HCT116 (cell line): ENCODE data around the gene SHROOM3. TPM values are rescaled to one million over a fixed set of nuclear protein-coding genes. Genes with fewer than 3 reads are reported as not detected.

Experiments used
- ATAC-seq: fragments of 200-7000 bp; cut with Tn5 transposase; 2 replicates; pipeline ENCODE4 v1.9.1; 2020; ENCODE audit warnings: mild to moderate bottlenecking, moderate library complexity
- BruUV-seq: library from RNA; stranded (reverse); fragments of 400-500 nt; replicated peaks from 2 replicates; lab custom pipeline; 2021; lab: Mats Ljungman, UMichigan
- CTCF ChIA-PET: fragments of 300-600 bp; sonication (Branson Sonifier 250); formaldehyde crosslinking; loops from one replicate; lab custom pipeline; 2021; ENCODE audit warnings: antibody characterized with exemption; lab: Charles Lee
- POLR2A ChIA-PET: fragments of 300-600, 350-600 bp; sonication (Branson Sonifier 250); formaldehyde crosslinking; loops from one replicate; lab custom pipeline; 2021; ENCODE audit warnings: antibody characterized with exemption; lab: Charles Lee
- RAD21 ChIA-PET, 2 experiments: fragments of 300-600 bp; sonication (Branson Sonifier 250); formaldehyde crosslinking; loops; one replicate each; lab custom pipeline; 2023; ENCODE audit warnings: low total read pairs in 2 of 2; ENCODE audit not compliant: uncharacterized antibody in 2 of 2, unreplicated experiment in 2 of 2, low non-redundant PET in 1 of 2; lab: Charles Lee
- DNase-seq: peaks from one replicate; pipeline ENCODE4 v3.0.0-alpha.2; 2010; ENCODE audit warnings: low read depth, low spot score
- H2AFZ ChIP-seq: fragments of 200-600 bp; shearing (Covaris generic), sonication (generic); 2 replicates; pipeline ENCODE4 v1.6.1; 2017; ENCODE audit warnings: low read depth, mixed run types, mixed read lengths, antibody characterized with exemption, low read length; ENCODE audit not compliant: poor library complexity, severe bottlenecking
- H3K27ac ChIP-seq: 2 replicates; pipeline ENCODE4 v1.5.1; 2012; ENCODE audit warnings: low read depth, low read length
- H3K27me3 ChIP-seq: fragments of 200-600 bp; sonication (generic); 2 replicates; pipeline ENCODE4 v1.6.1; 2016; ENCODE audit warnings: mixed run types, low read length, mixed read lengths; ENCODE audit not compliant: insufficient read depth
- H3K36me3 ChIP-seq, 2 experiments: fragments of 200-500 bp in 1 of 2; fragments of 200-600 bp in 1 of 2; sonication (Bioruptor generic) in 1 of 2; sonication (generic) in 1 of 2; 2 replicates each; pipeline versions ENCODE4 v1.5.1 to v1.6.1; 2014 to 2016; ENCODE audit warnings: low read length in 2 of 2, inconsistent platforms in 1 of 2, mixed read lengths in 1 of 2, mixed run types in 1 of 2; ENCODE audit not compliant: insufficient read depth in 2 of 2, control insufficient read depth in 1 of 2
- H3K4me1 ChIP-seq, 2 experiments: fragments of 200-600 bp in 1 of 2; sonication (generic) in 1 of 2; 2 replicates each; pipeline versions ENCODE4 v1.5.1 to v1.6.1; 2012 to 2017; ENCODE audit warnings: low read length in 2 of 2, inconsistent platforms in 1 of 2, mild to moderate bottlenecking in 1 of 2, mixed read lengths in 1 of 2, mixed run types in 1 of 2, moderate library complexity in 1 of 2; ENCODE audit not compliant: insufficient read depth in 2 of 2, control insufficient read depth in 1 of 2
- H3K4me2 ChIP-seq: fragments of 200-600 bp; sonication (generic); 2 replicates; pipeline ENCODE4 v1.6.1; 2017; ENCODE audit warnings: mixed run types, low read length, mixed read lengths
- H3K4me3 ChIP-seq, 2 experiments: fragments of 200-600 bp in 1 of 2; sonication (generic) in 1 of 2; replicated peaks in 1 of 2; 2 replicates each; pipeline ENCODE4 v1.5.1; 2011 to 2016; ENCODE audit warnings: low read length in 2 of 2, control low read depth in 1 of 2, low read depth in 1 of 2, mild to moderate bottlenecking in 1 of 2, mixed read lengths in 1 of 2, mixed run types in 1 of 2
- H3K79me2 ChIP-seq: fragments of 200-600 bp; sonication (generic); 2 replicates; pipeline ENCODE4 v1.6.1; 2017; ENCODE audit warnings: mild to moderate bottlenecking, mixed run types, low read length, moderate library complexity, mixed read lengths; ENCODE audit not compliant: insufficient read depth
- H3K9ac ChIP-seq: fragments of 200-600 bp; sonication (generic); 2 replicates; pipeline ENCODE4 v1.6.1; 2016; ENCODE audit warnings: low read length, mixed read lengths
- H3K9me2 ChIP-seq: fragments of 200-600 bp; sonication (generic), shearing (Covaris generic); 2 replicates; pipeline ENCODE4 v1.6.1; 2017; ENCODE audit warnings: mixed run types, mild to moderate bottlenecking, moderate library complexity; ENCODE audit not compliant: insufficient read depth
- H3K9me3 ChIP-seq, 2 experiments: fragments of 200-500 bp in 1 of 2; fragments of 200-600 bp in 1 of 2; sonication (Bioruptor generic) in 1 of 2; sonication (generic) in 1 of 2; 2 replicates each; pipeline ENCODE4 v1.6.1; 2014 to 2017; ENCODE audit warnings: low read length in 2 of 2, mixed read lengths in 2 of 2, inconsistent platforms in 1 of 2, low read depth in 1 of 2, mild to moderate bottlenecking in 1 of 2, mixed run types in 1 of 2, moderate library complexity in 1 of 2; ENCODE audit not compliant: control insufficient read depth in 1 of 2, insufficient read depth in 1 of 2
- H4K20me1 ChIP-seq: fragments of 200-600 bp; sonication (generic), shearing (Covaris generic); 2 replicates; pipeline ENCODE4 v1.6.1; 2017; ENCODE audit warnings: mixed run types, mild to moderate bottlenecking, moderate library complexity; ENCODE audit not compliant: insufficient read depth
- FOSL1 ChIP-seq: IDR thresholded peaks from 2 replicates; pipeline ENCODE4 v1.6.1; 2012; ENCODE audit warnings: low read depth
- POLR2A ChIP-seq: IDR thresholded peaks from 2 replicates; pipeline ENCODE4 v1.7.0; 2011; ENCODE audit warnings: borderline replicate concordance; ENCODE audit not compliant: insufficient read depth, insufficient read length; ENCODE audit errors: extremely low read depth
- ZFX ChIP-seq: fragments of 450-650 bp; IDR thresholded peaks from 2 replicates; pipeline ENCODE4 v1.6.1; 2017
- intact Hi-C: fragments of 100-400 bp; cut with micrococcal nuclease; formaldehyde crosslinking; loops from 2 replicates; pipeline ENCODE4 v1.10.0; 2022
- total RNA-seq: library from RNA; stranded (reverse); gene quantifications from one replicate; pipeline ENCODE4 v1.2.1, GENCODE V29; 2021; ENCODE audit not compliant: unreplicated experiment

SHROOM3 gene
- total RNA-seq, 1 experiment from 2014 or later, result 22.5 TPM

DNA sequence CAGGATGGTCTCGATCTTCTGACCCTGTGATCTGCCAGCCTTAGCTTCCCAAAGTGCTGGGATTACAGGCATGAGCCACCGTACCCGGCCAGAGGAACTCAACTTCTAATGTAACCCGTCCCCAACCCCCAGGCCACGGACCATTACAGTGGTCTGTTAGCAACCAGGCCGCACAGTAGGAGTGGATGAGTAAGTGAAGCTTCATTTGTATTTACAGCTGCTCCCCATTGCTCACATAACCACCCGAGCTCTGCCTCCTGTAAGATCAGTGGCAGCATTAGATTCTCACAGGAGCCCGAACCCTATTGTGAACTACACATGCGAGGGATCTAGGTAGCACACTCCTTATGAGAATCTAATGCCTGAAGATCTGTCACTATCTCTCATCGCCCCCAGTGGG lies 119.6 kb downstream of the SHROOM3 start:
- ChIA-PET CTCF (no interaction called here), RAD21 (no interaction called here), POLR2A (no interaction called here)
- Histone ChIP-seq H4K20me1 (no peaks in the 10 kb centered on the region), H3K36me3 (no peaks in the 10 kb centered on the region), H3K4me3 (no peak overlapping the region), H3K9ac (no peak overlapping the region), H3K27ac (no peak overlapping the region), H3K27me3 (no peaks in the 10 kb centered on the region), H3K9me3 (no peaks in the 10 kb centered on the region), H3K4me2 (no peak overlapping the region), H3K79me2 (no peaks in the 10 kb centered on the region), H3K9me2 (no peaks in the 10 kb centered on the region), H3K4me1 (no peaks in the 10 kb centered on the region), H2AFZ (no peak overlapping the region)
- TF ChIP-seq POLR2A, result no peak
- TF ChIP-seq FOSL1, result no peak
- DNase-seq (no peak), ATAC-seq (no peak)
- intact Hi-C loops, result no loop called here
- no TSS peak for BruUV-seq

- ChIA-PET RAD21 (no interaction called here), POLR2A (no interaction called here), CTCF (no interaction called here)
- no peak for TF ChIP-seq ZFX
- Histone ChIP-seq H3K4me2 (no peak overlapping the region), H3K4me3 (no peak overlapping the region), H3K9ac (no peak overlapping the region), H3K27me3 (no peaks in the 10 kb centered on the region), H3K9me3 (no peaks in the 10 kb centered on the region), H3K9me2 (no peaks in the 10 kb centered on the region), H3K79me2 (no peaks in the 10 kb centered on the region), H3K4me1 (no peaks in the 10 kb centered on the region), H3K36me3 (no peaks in the 10 kb centered on the region), H3K27ac (no peak overlapping the region), H4K20me1 (no peaks in the 10 kb centered on the region), H2AFZ (no peak overlapping the region)
- intact Hi-C loops, result no loop called here
- BruUV-seq, result no TSS peak
- ATAC-seq, result no peak
- no peak for DNase-seq
Observed at GRCh38 chr4:76556452-76556851, 121.4 kb downstream of the SHROOM3 start.
